ENCODE measurements around the gene LPP. TPM values are rescaled to one million over a fixed set of nuclear protein-coding genes. Genes with fewer than 3 reads are reported as not detected.

LPP gene
- total RNA-seq, 1 donor from 2014 or later: 97.4 TPM

GRCh38 chr3:188842639-188843038 is 688.7 kb downstream of the LPP start:
- DNase-seq: no peak
- peaks cover 16% of the 10 kb centered on the region for H3K4me1 ChIP-seq
- no peak overlapping the region for H3K4me3 ChIP-seq
- TF ChIP-seq CTCF (IDR thresholded peaks at IDR 0.05; ENCODE audit: borderline replicate concordance): no peak
- peaks cover 3% of the 10 kb centered on the region for H3K9me3 ChIP-seq (replicated peaks)
- no peaks in the 10 kb centered on the region for H3K36me3 ChIP-seq
- intact Hi-C loops (cut with micrococcal nuclease): no loop called here
- no peak overlapping the region for H3K27ac ChIP-seq (replicated peaks)
- H3K27me3 ChIP-seq (ENCODE audit: low read depth): no peaks in the 10 kb centered on the region

- no peak overlapping the region for H3K4me3 ChIP-seq
- intact Hi-C loops (cut with micrococcal nuclease): no loop called here
- peaks cover 20% of the 10 kb centered on the region for H3K4me1 ChIP-seq
- H3K36me3 ChIP-seq: no peaks in the 10 kb centered on the region
- no peaks in the 10 kb centered on the region for H3K9me3 ChIP-seq (replicated peaks)
- no peak for TF ChIP-seq CTCF (IDR thresholded peaks at IDR 0.05; ENCODE audit: borderline replicate concordance)
- no peak overlapping the region for H3K27ac ChIP-seq (replicated peaks)
- no peaks in the 10 kb centered on the region for H3K27me3 ChIP-seq (ENCODE audit: low read depth)
- no peak for DNase-seq
Observed at GRCh38 chr3:188844096-188844495, 690.1 kb downstream of the LPP start.

GRCh38 chr3:188845514-188845913 is 691.6 kb downstream of the LPP start:
- no peak for DNase-seq
- no peak for TF ChIP-seq CTCF (IDR thresholded peaks at IDR 0.05; ENCODE audit: borderline replicate concordance)
- Histone ChIP-seq H3K9me3 (replicated peaks) (no peaks in the 10 kb centered on the region), H3K27ac (replicated peaks) (no peak overlapping the region), H3K36me3 (no peaks in the 10 kb centered on the region), H3K4me1 (peaks cover 20% of the 10 kb centered on the region), H3K27me3 (ENCODE audit: low read depth) (no peaks in the 10 kb centered on the region), H3K4me3 (no peak overlapping the region)
- intact Hi-C loops (cut with micrococcal nuclease): no loop called here

- peak; percentile 26 for DNase-seq
- TF ChIP-seq CTCF (IDR thresholded peaks at IDR 0.05; ENCODE audit: borderline replicate concordance): no peak
- intact Hi-C loops (cut with micrococcal nuclease): no loop called here
Observed at GRCh38 chr3:188848947-188849346, 695.0 kb downstream of the LPP start.

GRCh38 chr3:188853856-188854771 is 700.2 kb downstream of the LPP start:
- H3K36me3 ChIP-seq: no peaks in the 10 kb centered on the region
- intact Hi-C loops (cut with micrococcal nuclease): no loop called here
- no peak for DNase-seq

More at GRCh38 chr3:188848947-188849346, 695.0 kb downstream of the LPP start:
- no peaks in the 10 kb centered on the region for H3K9me3 ChIP-seq (replicated peaks)
- H3K27ac ChIP-seq (replicated peaks): no peak overlapping the region
- peaks cover 26% of the 10 kb centered on the region for H3K4me1 ChIP-seq
- H3K27me3 ChIP-seq (ENCODE audit: low read depth): no peaks in the 10 kb centered on the region
- no peaks in the 10 kb centered on the region for H3K36me3 ChIP-seq
- no peak overlapping the region for H3K4me3 ChIP-seq

More at GRCh38 chr3:188853856-188854771, 700.2 kb downstream of the LPP start:
- H3K4me1 ChIP-seq: peaks cover 24% of the 10 kb centered on the region
- TF ChIP-seq CTCF (IDR thresholded peaks at IDR 0.05; ENCODE audit: borderline replicate concordance): no peak
- no peak overlapping the region for H3K4me3 ChIP-seq
- no peaks in the 10 kb centered on the region for H3K27me3 ChIP-seq (ENCODE audit: low read depth)
- H3K27ac ChIP-seq (replicated peaks): peak overlapping the region; percentile 67
- no peaks in the 10 kb centered on the region for H3K9me3 ChIP-seq (replicated peaks)
